ENCODE results near the gene COX5B.
"Not testable (repeated sequence)": the region's sequence is repeated elsewhere in the genome, so short reads cannot be mapped to it uniquely, and the experiment has no call there.

COX5B gene

GRCh38 chr2:97673915-97674283 lies 28.0 kb downstream of the COX5B start:
- no peak for DNase-seq (ENCODE audit: low spot score)
- no peak for TF ChIP-seq CTCF (IDR thresholded peaks at IDR 0.05)
- H3K4me3 ChIP-seq = no peak overlapping the region
- no peak overlapping the region for H3K27ac ChIP-seq

GRCh38 chr2:97675430-97676113 lies 29.7 kb downstream of the COX5B start:
- Histone ChIP-seq H3K27ac (no peak overlapping the region), H3K4me3 (no peak overlapping the region)
- no peak for TF ChIP-seq CTCF (IDR thresholded peaks at IDR 0.05)
- DNase-seq (ENCODE audit: low spot score) = no peak

GRCh38 chr2:97676620-97677019 lies 30.8 kb downstream of the COX5B start:
- Histone ChIP-seq H3K4me3 (no peak overlapping the region), H3K27ac (no peak overlapping the region)
- DNase-seq (ENCODE audit: low spot score) = no peak
- TF ChIP-seq CTCF (IDR thresholded peaks at IDR 0.05) = no peak

- Histone ChIP-seq H3K27ac (no peak overlapping the region), H3K4me3 (no peak overlapping the region)
- no peak for DNase-seq (ENCODE audit: low spot score)
- no peak for TF ChIP-seq CTCF (IDR thresholded peaks at IDR 0.05)
Measured at GRCh38 chr2:97677480-97677879, 31.6 kb downstream of the COX5B start.

- Histone ChIP-seq H3K27ac (no peak overlapping the region), H3K4me3 (no peak overlapping the region)
- DNase-seq (ENCODE audit: low spot score) = no peak
- no peak for TF ChIP-seq CTCF (IDR thresholded peaks at IDR 0.05)
Measured at GRCh38 chr2:97678298-97678697, 32.4 kb downstream of the COX5B start.

- not testable (repeated sequence) for H3K27ac ChIP-seq; DNase-seq (ENCODE audit: low spot score); H3K4me3 ChIP-seq
Measured at GRCh38 chr2:97687235-97687634, 41.4 kb downstream of the COX5B start.

- H3K4me3 ChIP-seq = no peak overlapping the region
- H3K27ac ChIP-seq = no peak overlapping the region
- TF ChIP-seq CTCF (IDR thresholded peaks at IDR 0.05) = no peak
- DNase-seq (ENCODE audit: low spot score) = no peak
Measured at GRCh38 chr2:97688062-97688827, 42.4 kb downstream of the COX5B start.

Data from coronary artery (tissue), 2 donors.